A549 (cell line): ENCODE data around the gene C12orf42. TPM values are rescaled to one million over a fixed set of nuclear protein-coding genes. Genes with fewer than 3 reads are reported as not detected.

Source experiments
- ATAC-seq, 2 experiments: fragments of 200-7000 bp in 1 of 2; fragments of >200 bp in 1 of 2; cut with Nextera tagmentation in 1 of 2; cut with Tn5 transposase in 1 of 2; 3 replicates each; pipeline versions ENCODE4 v1.8.0 to v1.9.1; 2018 to 2020; ENCODE audit warnings: mild to moderate bottlenecking in 1 of 2, moderate library complexity in 1 of 2
- CTCF ChIA-PET: fragments of 300-600 bp; sonication (Branson Sonifier 250); formaldehyde crosslinking; extraction: SDS; loops from one replicate; lab custom pipeline; 2021; ENCODE audit warnings: antibody characterized with exemption, inconsistent platforms; lab: Yijun Ruan, JAX
- POLR2A ChIA-PET: fragments of 350-600 bp; formaldehyde crosslinking; extraction: SDS; loops from one replicate; lab custom pipeline; 2021; ENCODE audit warnings: antibody characterized with exemption, inconsistent platforms; lab: Yijun Ruan, JAX
- DNase-seq, 2 experiments: peaks; one replicate each; pipeline versions ENCODE4 v3.0.0 to v3.0.0-alpha.2; 2011 to 2016; ENCODE audit warnings: low read depth in 1 of 2, low spot score in 1 of 2
- FAIRE-seq: peaks from 2 replicates; lab custom pipeline; 2011; peaks lifted over from hg19 to GRCh38; lab: Jason Lieb, UNC
- H3K27ac ChIP-seq, 2 experiments: fragments of >200 bp; sonication (Bioruptor Twin); formaldehyde crosslinking; 3 replicates each; pipeline ENCODE4 v1.5.1; 2016 to 2017
- H3K4me1 ChIP-seq: fragments of >200 bp; sonication (Bioruptor Twin); formaldehyde crosslinking; 3 replicates; pipeline ENCODE4 v1.6.1; 2016
- H3K4me2 ChIP-seq: fragments of >200 bp; sonication (Bioruptor Twin); formaldehyde crosslinking; 3 replicates; pipeline ENCODE4 v1.6.1; 2016
- H3K4me3 ChIP-seq: fragments of >200 bp; sonication (Bioruptor Twin); formaldehyde crosslinking; 3 replicates; pipeline ENCODE4 v1.5.1; 2016
- H3K9me3 ChIP-seq: fragments of >200 bp; sonication (Bioruptor Twin); formaldehyde crosslinking; 3 replicates; pipeline ENCODE4 v1.6.1; 2016
- BHLHE40 ChIP-seq: IDR thresholded peaks from 2 replicates; pipeline ENCODE4 v1.6.1; 2012; ENCODE audit warnings: low read depth, low read length, inconsistent platforms
- CBX2 ChIP-seq: fragments of 200-600 bp; sonication (generic); IDR thresholded peaks from 2 replicates; pipeline ENCODE4 v1.6.1; 2016; ENCODE audit warnings: low read depth, mild to moderate bottlenecking, borderline replicate concordance
- CBX8 ChIP-seq: fragments of 200-600 bp; sonication (generic); IDR thresholded peaks from 2 replicates; pipeline ENCODE4 v1.6.1; 2016
- CEBPB ChIP-seq, 2 experiments: fragments of >200 bp in 1 of 2; sonication (Bioruptor Twin) in 1 of 2; formaldehyde crosslinking in 1 of 2; IDR thresholded peaks; 2 replicates each; pipeline ENCODE4 v1.6.1; 2012 to 2016
- CHD2 ChIP-seq: fragments of 150-350 bp; IDR thresholded peaks from 2 replicates; pipeline ENCODE4 v1.6.1; 2014; ENCODE audit warnings: low read length; ENCODE audit not compliant: partially characterized antibody
- CHD4 ChIP-seq: fragments of 200-600 bp; sonication (generic); IDR thresholded peaks from 2 replicates; pipeline ENCODE4 v1.6.1; 2016; ENCODE audit warnings: antibody characterized with exemption, mild to moderate bottlenecking, borderline replicate concordance
- CTCF ChIP-seq: fragments of >200 bp; sonication (Bioruptor Twin); formaldehyde crosslinking; IDR thresholded peaks from 3 replicates; pipeline ENCODE4 v1.5.1; 2016
- E2F6 ChIP-seq: IDR thresholded peaks from 2 replicates; pipeline ENCODE4 v1.6.1; 2012; ENCODE audit warnings: low read depth, borderline replicate concordance
- EHF ChIP-seq: fragments of 250-450 bp; sonication (Bioruptor Pico); IDR thresholded peaks from 2 replicates; pipeline ENCODE4 v1.5.0; 2020; ENCODE audit warnings: mild to moderate bottlenecking
- EHMT2 ChIP-seq: fragments of 200-600 bp; sonication (generic); IDR thresholded peaks from 2 replicates; pipeline ENCODE4 v1.6.1; 2016; ENCODE audit warnings: antibody characterized with exemption, low read depth, mild to moderate bottlenecking, moderate library complexity
- EP300 ChIP-seq, 2 experiments: fragments of >200 bp; sonication (Bioruptor Twin); formaldehyde crosslinking; IDR thresholded peaks; 2 replicates in 1 of 2; 3 replicates in 1 of 2; pipeline ENCODE4 v1.6.1; 2016 to 2017
- FOSB ChIP-seq: fragments of 250-450 bp; sonication (Bioruptor Pico); IDR thresholded peaks from 2 replicates; pipeline ENCODE4 v1.5.0; 2020; ENCODE audit warnings: mild to moderate bottlenecking, moderate library complexity
- GATA3 ChIP-seq: IDR thresholded peaks from 2 replicates; pipeline ENCODE4 v1.6.1; 2012; ENCODE audit warnings: borderline replicate concordance
- HDAC2 ChIP-seq: fragments of 200-600 bp; sonication (generic); IDR thresholded peaks from 2 replicates; pipeline ENCODE4 v1.6.1; 2016
- HMGXB4 ChIP-seq: fragments of 250-450 bp; sonication (Bioruptor Pico); IDR thresholded peaks from 2 replicates; pipeline ENCODE4 v1.5.0; 2021; ENCODE audit warnings: mild to moderate bottlenecking, moderate library complexity, borderline replicate concordance
- HOXB5 ChIP-seq: fragments of 250-450 bp; sonication (Bioruptor Pico); IDR thresholded peaks from 2 replicates; pipeline ENCODE4 v1.5.0; 2020; ENCODE audit warnings: mild to moderate bottlenecking, moderate library complexity
- JUN ChIP-seq, 2 experiments: fragments of >200 bp; sonication (Bioruptor Twin); formaldehyde crosslinking; IDR thresholded peaks; 2 replicates in 1 of 2; 3 replicates in 1 of 2; pipeline ENCODE4 v1.6.1; 2016 to 2017
- JUNB ChIP-seq: fragments of >200 bp; sonication (Bioruptor Twin); formaldehyde crosslinking; IDR thresholded peaks from 2 replicates; pipeline ENCODE4 v1.6.1; 2016
- KDM1A ChIP-seq: fragments of 200-600 bp; sonication (generic); IDR thresholded peaks from 2 replicates; pipeline ENCODE4 v1.6.1; 2016; ENCODE audit warnings: low read depth, mild to moderate bottlenecking
- KDM5A ChIP-seq: fragments of 200-600 bp; sonication (generic); IDR thresholded peaks from 2 replicates; pipeline ENCODE4 v1.6.1; 2016; ENCODE audit warnings: antibody characterized with exemption, mild to moderate bottlenecking
- MAFK ChIP-seq: fragments of 450-650 bp; IDR thresholded peaks from 2 replicates; pipeline ENCODE4 v1.6.1; 2014; ENCODE audit not compliant: partially characterized antibody
- NFE2L2 ChIP-seq: fragments of 150-350 bp; conservative IDR thresholded peaks from 2 replicates; pipeline ENCODE4 v1.6.1; 2014; ENCODE audit warnings: low read length
- NPAS2 ChIP-seq: fragments of 250-450 bp; sonication (Bioruptor Pico); IDR thresholded peaks from 2 replicates; pipeline ENCODE4 v1.8.0; 2022; ENCODE audit warnings: mild to moderate bottlenecking, moderate library complexity, borderline replicate concordance
- PHF8 ChIP-seq: fragments of 200-600 bp; sonication (generic); IDR thresholded peaks from 2 replicates; pipeline ENCODE4 v1.6.1; 2016; ENCODE audit warnings: low read depth, mild to moderate bottlenecking, antibody characterized with exemption, moderate library complexity, borderline replicate concordance
- POLR2A ChIP-seq: IDR thresholded peaks from 2 replicates; pipeline ENCODE4 v1.6.1; 2012; ENCODE audit warnings: mild to moderate bottlenecking, low read length
- POLR2AphosphoS2 ChIP-seq: conservative IDR thresholded peaks from 2 replicates; pipeline ENCODE4 v1.6.1; 2012; ENCODE audit warnings: low read length, improper control_type of control experiment, inconsistent platforms
- RAD21 ChIP-seq, 2 experiments: fragments of >200 bp in 1 of 2; sonication (Bioruptor Twin) in 1 of 2; formaldehyde crosslinking in 1 of 2; IDR thresholded peaks in 1 of 2; conservative IDR thresholded peaks in 1 of 2; 2 replicates in 1 of 2; 3 replicates in 1 of 2; pipeline ENCODE4 v1.6.1; 2012 to 2018; ENCODE audit warnings: inconsistent platforms in 1 of 2
- RFX5 ChIP-seq: fragments of 450-650 bp; IDR thresholded peaks from 2 replicates; pipeline ENCODE4 v1.7.1; 2014; ENCODE audit warnings: antibody characterized with exemption, mild to moderate bottlenecking, moderate library complexity
- SMC3 ChIP-seq: fragments of >200 bp; sonication (Bioruptor Twin); formaldehyde crosslinking; IDR thresholded peaks from 3 replicates; pipeline ENCODE4 v1.6.1; 2018; ENCODE audit warnings: inconsistent platforms
- SREBF2 ChIP-seq: fragments of 450-650 bp; IDR thresholded peaks from 2 replicates; pipeline ENCODE4 v1.6.1; 2014; ENCODE audit warnings: mild to moderate bottlenecking, moderate library complexity
- TFCP2L1 ChIP-seq: fragments of 250-450 bp; sonication (Bioruptor Pico); IDR thresholded peaks from 2 replicates; pipeline ENCODE4 v1.5.0; 2021; ENCODE audit warnings: mild to moderate bottlenecking
- TP53 ChIP-seq: fragments of 250-450 bp; sonication (Bioruptor Pico); IDR thresholded peaks from 2 replicates; pipeline ENCODE4 v1.5.0; 2021; ENCODE audit warnings: mild to moderate bottlenecking, moderate library complexity
- ZC3H11A ChIP-seq: fragments of 450-650 bp; IDR thresholded peaks from 2 replicates; pipeline ENCODE4 v1.6.1; 2014; ENCODE audit warnings: antibody characterized with exemption, mild to moderate bottlenecking
- ZNF302 ChIP-seq: fragments of 250-450 bp; sonication (Bioruptor Pico); IDR thresholded peaks from 2 replicates; pipeline ENCODE4 v1.9.0; 2021; ENCODE audit warnings: inconsistent platforms, mild to moderate bottlenecking, moderate library complexity
- WGBS: methylation state at CpG from one replicate; pipeline ENCODE4 v1.1.6; 2017; ENCODE audit errors: missing lambda C conversion rate; 5-methylcytosine and 5-hydroxymethylcytosine counted together
- polyA plus RNA-seq, 4 experiments: library from polyadenylated mRNA; depleted of rRNA in 3 of 4; stranded (reverse); fragments of >200 nt; fragmentation: RNase III in 1 of 4; extraction: RNeasy Plus Mini Kit Qiagen cat#74134 plus additional on column Dnase treatment in 1 of 4; gene quantifications; 2 replicates in 3 of 4; 3 replicates in 1 of 4; pipeline ENCODE4 v1.2.3, GENCODE V29; 2011 to 2017

The C12orf42 gene
- polyA plus RNA-seq, 2 of the 4 experiments (the other 2 are of a cell fraction): not detected

GRCh38 chr12:103326190-103326589 is 169.6 kb downstream of the C12orf42 start:
- TF ChIP-seq CHD4 (no peak), SREBF2 (no peak), FOSB (CRISPR knock-in tag) (no peak), EP300 (IDR thresholded peaks at IDR 0.05) (no peak), CTCF (0 out of 3 replicates have a peak, but pooled peaks have one; percentile 13), RAD21 (conservative IDR thresholded peaks at IDR 0.05 in 1 of 2, IDR thresholded peaks at IDR 0.05 in 1 of 2) (peak in 1 of 2 experiments; percentile 37; a peak in 2 of 5 replicates), SMC3 (0 out of 3 replicates have a peak, but pooled peaks have one; percentile 15)
- CTCF ChIA-PET: interaction anchor here (0.9 to 2.7 kb wide), 2 partner anchors 11 to 222 kb away, joined by 3 to 15 read pairs; no protein-coding TSS in a partner anchor
- H3K4me3 ChIP-seq: no peak overlapping the region
- H3K4me1 ChIP-seq: no peaks in the 10 kb centered on the region
- no peak overlapping the region for H3K27ac ChIP-seq
- no peak for FAIRE-seq
- H3K9me3 ChIP-seq: no peaks in the 10 kb centered on the region
- no peak overlapping the region for H3K4me2 ChIP-seq
- peak; percentile 9 to 39 for DNase-seq
- peak in 1 of 2 experiments; percentile 82; a peak in 3 of 6 replicates for ATAC-seq
- POLR2A ChIA-PET: no interaction called here
- WGBS: 20% methylated on average over 3 of the region's 3 CpGs

- DNase-seq (no peak), FAIRE-seq (no peak)
- no peaks in the 10 kb centered on the region for H3K4me1 ChIP-seq
- H3K4me2 ChIP-seq: no peak overlapping the region
- no peaks in the 10 kb centered on the region for H3K9me3 ChIP-seq
- no peak for TF ChIP-seq EP300 (IDR thresholded peaks at IDR 0.05)
- no peak for TF ChIP-seq EHF
- TF ChIP-seq HMGXB4 (CRISPR knock-in tag): no peak
- no peak for TF ChIP-seq TP53 (CRISPR knock-in tag)
- TF ChIP-seq EHMT2: no peak
- TF ChIP-seq CHD4: no peak
- TF ChIP-seq KDM1A: no peak
- no peak for TF ChIP-seq CEBPB (IDR thresholded peaks at IDR 0.05)
- TF ChIP-seq CHD2: no peak
- TF ChIP-seq GATA3: no peak
- TF ChIP-seq POLR2A: no peak
- TF ChIP-seq ZC3H11A: no peak
- no peak for TF ChIP-seq PHF8
- no peak for TF ChIP-seq RAD21 (conservative IDR thresholded peaks at IDR 0.05 in 1 of 2, IDR thresholded peaks at IDR 0.05 in 1 of 2)
- no peak for TF ChIP-seq HDAC2
- no peak for TF ChIP-seq SMC3
- no peak for TF ChIP-seq POLR2AphosphoS2
- TF ChIP-seq NPAS2 (CRISPR knock-in tag): no peak
- TF ChIP-seq, all 56 proteins: peak for 0
- POLR2A ChIA-PET: no interaction called here
- H3K27ac ChIP-seq: no peak overlapping the region
- no peak for ATAC-seq
- CTCF ChIA-PET: no interaction called here
- WGBS: 2% methylated on average over 2 of the region's 2 CpGs
- H3K4me3 ChIP-seq: no peak overlapping the region
Measured at GRCh38 chr12:103318566-103318965, 177.2 kb downstream of the C12orf42 start.

GRCh38 chr12:103317220-103317619 is 178.5 kb downstream of the C12orf42 start:
- no peak for ATAC-seq

More at GRCh38 chr12:103317220-103317619, 178.5 kb downstream of the C12orf42 start:
- no peak overlapping the region for H3K27ac ChIP-seq
- ChIA-PET CTCF (no interaction called here), POLR2A (no interaction called here)
- WGBS: 12% methylated on average over 1 of the region's 1 CpG
- no peak for FAIRE-seq
- no peaks in the 10 kb centered on the region for H3K9me3 ChIP-seq
- H3K4me2 ChIP-seq: no peak overlapping the region
- no peak for TF ChIP-seq BHLHE40
- no peak for TF ChIP-seq JUNB
- TF ChIP-seq MAFK: no peak
- TF ChIP-seq CBX8: no peak
- TF ChIP-seq EP300 (IDR thresholded peaks at IDR 0.05): no peak
- no peak for TF ChIP-seq CHD2
- no peak for TF ChIP-seq HOXB5 (CRISPR knock-in tag)
- TF ChIP-seq ZNF302 (CRISPR knock-in tag): no peak
- no peak for TF ChIP-seq JUN (IDR thresholded peaks at IDR 0.05)
- no peak for TF ChIP-seq RFX5
- no peak for TF ChIP-seq KDM5A
- TF ChIP-seq E2F6: no peak
- TF ChIP-seq TFCP2L1: no peak
- TF ChIP-seq NFE2L2: no peak
- TF ChIP-seq CBX2: no peak
- TF ChIP-seq FOSB (CRISPR knock-in tag): no peak
- no peaks in the 10 kb centered on the region for H3K4me1 ChIP-seq
- H3K4me3 ChIP-seq: no peak overlapping the region
- DNase-seq: no peak
